Panc1 (cell line): ENCODE data around the gene ZFYVE21. TPM values are rescaled to one million over a fixed set of nuclear protein-coding genes. Genes with fewer than 3 reads are reported as not detected.
A peak's percentile ranks its signal among the peaks of the same experiment; 100 is the strongest.

ENCODE experiments used
- ATAC-seq: fragments of 200-7000 bp; cut with Tn5 transposase; 2 replicates; pipeline ENCODE4 v1.9.1; 2020; ENCODE audit warnings: mild to moderate bottlenecking, moderate library complexity
- BruUV-seq: library from RNA; stranded (reverse); fragments of 400-500 nt; replicated peaks from 2 replicates; lab custom pipeline; 2021; lab: Mats Ljungman, UMichigan
- CTCF ChIA-PET: fragments of 300-600 bp; sonication (Branson Sonifier 250); formaldehyde crosslinking; loops from one replicate; lab custom pipeline; 2022; ENCODE audit warnings: antibody characterized with exemption; lab: Charles Lee
- POLR2A ChIA-PET: fragments of 300-600 bp; sonication (Branson Sonifier 250); formaldehyde crosslinking; loops from one replicate; lab custom pipeline; 2022; ENCODE audit warnings: antibody characterized with exemption; lab: Charles Lee
- DNase-seq: peaks from one replicate; pipeline ENCODE4 v3.0.0-alpha.2; 2010; ENCODE audit warnings: low read depth, low spot score
- H3K27ac ChIP-seq: 2 replicates; pipeline ENCODE4 v1.5.1; 2011; ENCODE audit warnings: mild to moderate bottlenecking, low read length, inconsistent platforms
- H3K27me3 ChIP-seq: fragments of 200-500 bp; sonication (Bioruptor generic); 2 replicates; pipeline ENCODE4 v1.6.0; 2014; ENCODE audit warnings: low read length, inconsistent platforms; ENCODE audit not compliant: control insufficient read depth, insufficient read depth
- H3K36me3 ChIP-seq: fragments of 200-500 bp; sonication (Bioruptor generic); 2 replicates; pipeline ENCODE4 v1.5.1; 2014; ENCODE audit warnings: inconsistent platforms, mild to moderate bottlenecking, low read length, moderate library complexity; ENCODE audit not compliant: control insufficient read depth, insufficient read depth
- H3K4me1 ChIP-seq: 2 replicates; pipeline ENCODE4 v1.5.1; 2011; ENCODE audit warnings: inconsistent platforms, mild to moderate bottlenecking, low read length, moderate library complexity; ENCODE audit not compliant: control insufficient read depth, insufficient read depth
- H3K4me3 ChIP-seq, 2 experiments: 2 replicates each; pipeline ENCODE4 v1.5.1; 2011 to 2012; ENCODE audit warnings: low read depth in 2 of 2, low read length in 2 of 2, mild to moderate bottlenecking in 2 of 2, inconsistent platforms in 1 of 2, moderate library complexity in 1 of 2
- H3K9me3 ChIP-seq: fragments of 200-500 bp; sonication (Bioruptor generic); 2 replicates; pipeline ENCODE4 v1.5.1; 2014; ENCODE audit warnings: low read depth, mild to moderate bottlenecking, inconsistent platforms, low read length, moderate library complexity; ENCODE audit not compliant: control insufficient read depth, insufficient read depth
- CTCF ChIP-seq: fragments of 450-650 bp; IDR thresholded peaks from 2 replicates; pipeline ENCODE4 v1.5.1; 2017; ENCODE audit warnings: mild to moderate bottlenecking
- POLR2AphosphoS5 ChIP-seq: IDR thresholded peaks from 2 replicates; pipeline ENCODE4 v1.6.1; 2012; ENCODE audit warnings: mild to moderate bottlenecking, low read depth, low read length, moderate library complexity
- REST ChIP-seq, 2 experiments: IDR thresholded peaks; 2 replicates each; pipeline ENCODE4 v1.6.1; 2011 to 2012; ENCODE audit warnings: low read depth in 2 of 2, control low read depth in 1 of 2, low read length in 1 of 2, mild to moderate bottlenecking in 1 of 2, moderate library complexity in 1 of 2; ENCODE audit not compliant: insufficient read depth in 1 of 2
- SIN3A ChIP-seq: IDR thresholded peaks from 2 replicates; pipeline ENCODE4 v1.6.1; 2012; ENCODE audit warnings: low read depth, mild to moderate bottlenecking, low read length, moderate library complexity, borderline replicate concordance; ENCODE audit not compliant: insufficient read depth
- TCF7L2 ChIP-seq: IDR thresholded peaks from 2 replicates; pipeline ENCODE4 v1.6.1; 2011; ENCODE audit warnings: mild to moderate bottlenecking, low read depth, low read length, inconsistent platforms
- in situ Hi-C: cut with HindIII; loops from 2 replicates; pipeline ENCODE4 v1.10.0; 2016; ENCODE audit warnings: low sequenced_read_pairs, low pct_unique_long_range_greater_than_20kb
- intact Hi-C: fragments of 100-400 bp; cut with micrococcal nuclease; formaldehyde crosslinking; loops from one replicate; pipeline ENCODE4 v1.10.0; 2022; ENCODE audit not compliant: unreplicated experiment
- total RNA-seq: library from RNA; stranded (reverse); gene quantifications from one replicate; pipeline ENCODE4 v1.2.1, GENCODE V29; 2021; ENCODE audit not compliant: unreplicated experiment

The ZFYVE21 gene
- total RNA-seq, 1 experiment from 2014 or later = 41.8 TPM

- ATAC-seq (no peak), DNase-seq (no peak)
- intact Hi-C loops = loop anchor here (10.0 kb wide), 1 partner anchor 62 kb away; no protein-coding TSS in a partner anchor
- POLR2A ChIA-PET = no interaction called here
- in situ Hi-C loops = no loop called here
- no TSS peak for BruUV-seq
- Histone ChIP-seq H3K27me3 (no peaks in the 10 kb centered on the region), H3K9me3 (no peaks in the 10 kb centered on the region), H3K27ac (no peak overlapping the region), H3K4me1 (no peaks in the 10 kb centered on the region), H3K4me3 (no peak overlapping the region), H3K36me3 (peaks cover 25% of the 10 kb centered on the region)
- TF ChIP-seq SIN3A (no peak), TCF7L2 (no peak), POLR2AphosphoS5 (no peak), CTCF (no peak), REST (IDR thresholded peaks at IDR 0.05; ENCODE audit: insufficient read depth in 1 of 2, low read depth in 2 of 2, low read length in 1 of 2) (no peak)
- CTCF ChIA-PET = no interaction called here
Observed at GRCh38 chr14:103676881-103677675, 38.5 kb upstream of the ZFYVE21 start.

- TF ChIP-seq POLR2AphosphoS5 = no peak
- no peak; the same call in none of the 2 replicates for TF ChIP-seq CTCF
- TF ChIP-seq TCF7L2 = no peak
- no peak for TF ChIP-seq SIN3A
- TF ChIP-seq REST (IDR thresholded peaks at IDR 0.05; ENCODE audit: insufficient read depth in 1 of 2, low read depth in 2 of 2, low read length in 1 of 2) = no peak
- intact Hi-C loops (loop anchor here (10.0 kb wide), 1 partner anchor 65 kb away; no protein-coding TSS in a partner anchor), in situ Hi-C loops (no loop called here)
- no peaks in the 10 kb centered on the region for H3K4me1 ChIP-seq
- H3K36me3 ChIP-seq = peaks cover 27% of the 10 kb centered on the region
- 0 out of 2 replicates have a peak, but pooled peaks have one; percentile 75 for ATAC-seq
- DNase-seq = no peak
- ChIA-PET CTCF (no interaction called here), POLR2A (no interaction called here)
- no peak overlapping the region for H3K4me3 ChIP-seq
- H3K27me3 ChIP-seq = no peaks in the 10 kb centered on the region
- no peaks in the 10 kb centered on the region for H3K9me3 ChIP-seq
- BruUV-seq = no TSS peak
- H3K27ac ChIP-seq = no peak overlapping the region
Observed at GRCh38 chr14:103679351-103679750, 36.3 kb upstream of the ZFYVE21 start.
